ENCODE results near the gene LCOR.

Gene LCOR

DNA sequence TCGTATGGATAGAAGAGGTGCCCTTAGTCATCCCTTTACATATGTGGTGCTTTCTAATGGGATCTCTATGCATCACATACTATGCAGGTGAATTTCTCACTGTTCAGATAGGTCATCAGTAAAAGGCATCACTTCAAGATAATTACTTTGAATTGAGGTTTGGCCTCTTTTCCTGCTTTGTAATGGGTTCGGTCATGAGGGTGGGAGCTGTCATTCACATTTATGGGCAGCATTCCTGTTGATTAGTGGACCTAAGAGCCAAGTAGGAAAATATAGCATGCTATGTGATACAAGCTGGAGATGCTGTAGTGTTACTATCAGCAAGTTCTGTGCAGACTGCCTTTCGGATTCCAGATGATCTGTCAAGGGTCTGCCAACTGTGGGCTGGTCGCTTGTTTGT lies 156.3 kb downstream of the LCOR start:
- DNase-seq: no peak

DNA sequence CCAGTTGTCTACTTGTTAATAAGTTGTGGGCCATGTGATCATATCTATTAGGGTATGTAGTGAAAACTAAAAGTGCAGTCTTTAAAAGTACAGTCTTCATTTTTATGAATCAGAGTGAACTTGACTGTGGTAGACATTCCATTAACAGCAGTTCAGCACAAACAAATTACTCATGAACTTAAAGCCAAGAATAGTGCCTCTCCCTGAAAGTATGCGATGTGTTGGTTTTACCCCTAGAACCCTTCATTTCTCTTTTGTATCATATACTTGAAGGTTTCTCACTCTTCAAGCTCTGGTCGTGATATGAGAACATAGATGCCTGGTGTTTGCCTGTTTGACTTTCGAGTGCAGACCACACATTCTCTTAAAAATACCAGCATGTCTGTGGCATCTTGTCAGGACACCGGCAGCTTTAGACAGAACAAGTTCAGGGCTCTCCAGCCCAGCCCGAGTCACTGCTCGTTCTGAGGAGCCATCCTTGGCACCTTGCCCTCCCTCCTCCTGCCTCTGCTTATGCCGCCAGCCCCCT lies 159.3 kb downstream of the LCOR start:
- no peak for DNase-seq

DNA sequence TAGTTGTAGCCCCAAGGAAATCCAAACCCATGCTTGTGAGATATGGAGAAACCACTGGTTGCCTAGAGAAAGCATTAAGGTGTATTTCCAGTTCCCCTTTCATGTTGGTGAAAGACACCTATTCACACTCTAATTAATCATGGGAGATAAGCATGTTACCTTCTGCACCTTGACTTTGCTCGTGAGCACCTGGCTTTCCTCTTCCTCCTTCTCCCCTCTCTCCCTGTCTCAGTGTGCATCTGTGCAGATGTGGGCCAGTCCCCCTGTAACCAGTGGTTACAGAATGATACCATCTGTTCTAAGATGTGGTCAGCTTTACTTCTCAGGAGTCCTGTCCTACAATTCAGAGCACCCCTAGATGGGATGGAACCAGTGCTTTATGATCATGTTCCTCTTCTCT lies 160.6 kb downstream of the LCOR start:
- no peak for DNase-seq

DNA sequence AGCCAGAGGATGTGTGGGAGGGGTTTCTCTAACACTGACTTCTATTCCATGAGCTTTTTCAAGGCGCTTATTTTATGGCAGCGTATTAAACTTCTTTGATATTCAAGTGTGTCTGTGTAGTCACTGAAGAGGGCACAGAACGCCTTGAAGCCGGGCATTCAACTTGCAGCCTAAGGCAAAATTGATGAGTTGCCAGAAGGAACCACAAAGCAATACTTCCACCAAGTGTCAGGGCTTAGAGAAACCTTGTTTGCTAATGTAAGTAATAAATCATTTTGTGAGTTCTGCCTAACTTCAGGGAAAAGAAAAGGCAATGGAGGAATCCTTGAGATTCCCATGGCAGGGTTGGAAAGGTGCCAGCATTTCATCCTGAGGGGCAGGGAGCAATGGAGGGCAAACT lies 163.8 kb downstream of the LCOR start:
- no peak for DNase-seq

DNA sequence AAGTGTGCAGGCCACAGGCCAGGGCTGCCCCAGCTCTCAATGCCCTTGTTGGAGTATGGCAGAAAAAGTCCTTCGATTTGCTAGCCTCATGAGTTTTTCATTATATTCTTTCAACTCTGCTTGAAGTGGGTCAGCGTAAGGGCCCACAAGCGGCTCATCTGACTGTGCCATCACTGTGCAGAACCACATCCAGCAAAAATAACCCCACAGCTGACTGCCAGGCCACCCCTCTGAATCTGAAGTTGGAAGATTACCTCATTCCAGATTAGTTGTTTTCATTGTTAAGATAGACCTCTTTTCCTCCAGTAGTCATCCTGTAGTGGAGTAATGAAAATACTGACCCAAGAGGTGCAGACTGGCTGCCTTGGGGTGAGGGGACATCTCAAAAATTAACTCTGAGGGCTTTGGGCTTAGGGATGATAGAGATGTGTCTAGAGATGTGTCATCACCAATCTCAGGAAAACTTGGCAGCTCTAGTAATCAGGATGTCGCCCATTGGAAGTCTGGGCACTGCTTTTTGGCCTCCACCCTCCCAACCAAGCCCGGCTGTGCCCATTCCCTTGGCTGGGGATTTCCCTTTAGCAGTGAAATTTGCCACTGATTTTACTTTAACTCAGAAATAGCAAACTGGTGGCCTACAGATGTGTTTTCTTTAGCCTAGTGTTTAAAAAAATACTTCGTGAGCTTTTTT lies 164.3 kb downstream of the LCOR start:
- DNase-seq: no peak

DNA sequence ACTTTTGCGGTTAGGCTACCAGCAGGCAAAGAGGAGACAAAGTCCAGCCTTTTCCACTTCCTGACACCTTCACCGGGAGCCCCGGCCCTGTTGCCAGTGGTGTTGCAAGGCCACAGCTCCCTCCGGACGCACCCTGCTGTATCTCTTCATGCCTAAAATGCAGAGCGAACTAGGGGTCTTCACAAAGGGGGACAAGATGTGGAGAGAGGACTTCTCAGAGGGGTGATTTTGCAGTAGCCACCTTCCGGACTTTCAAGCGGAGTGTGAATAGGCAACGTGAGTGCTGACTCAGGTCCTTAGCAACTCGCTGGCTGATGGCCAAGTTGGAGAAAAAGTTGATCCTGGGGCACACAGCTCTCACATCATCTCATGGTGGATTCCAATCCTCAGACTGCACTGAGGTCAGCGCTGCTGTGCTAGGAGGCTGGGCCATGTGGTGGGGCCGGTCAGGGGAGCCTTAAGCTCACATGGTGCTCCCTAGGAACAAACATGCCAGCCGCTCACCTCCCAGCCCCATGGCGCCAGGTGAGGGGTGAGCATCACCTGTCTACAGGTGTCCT lies 166.3 kb downstream of the LCOR start:
- no peak for DNase-seq

DNA sequence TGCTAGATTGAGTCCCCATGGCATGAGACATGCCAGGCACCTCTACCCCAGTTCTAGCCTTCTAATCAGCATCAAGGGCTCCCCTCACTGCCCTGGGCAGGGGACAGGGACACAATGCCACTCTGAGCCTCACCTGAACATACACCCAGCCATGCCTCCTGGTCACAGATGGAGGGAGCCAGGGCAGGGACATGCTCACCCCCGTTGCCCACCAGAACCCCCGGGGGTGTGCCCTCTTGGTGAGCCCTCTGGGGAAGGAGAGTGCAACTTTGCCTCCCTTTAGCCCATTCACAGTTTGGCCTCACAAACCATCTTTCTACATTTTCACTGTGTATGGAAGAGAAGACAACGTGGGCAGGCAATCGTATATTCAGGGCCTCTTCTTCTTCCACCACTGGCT lies 167.2 kb downstream of the LCOR start:
- no peak for DNase-seq

DNA sequence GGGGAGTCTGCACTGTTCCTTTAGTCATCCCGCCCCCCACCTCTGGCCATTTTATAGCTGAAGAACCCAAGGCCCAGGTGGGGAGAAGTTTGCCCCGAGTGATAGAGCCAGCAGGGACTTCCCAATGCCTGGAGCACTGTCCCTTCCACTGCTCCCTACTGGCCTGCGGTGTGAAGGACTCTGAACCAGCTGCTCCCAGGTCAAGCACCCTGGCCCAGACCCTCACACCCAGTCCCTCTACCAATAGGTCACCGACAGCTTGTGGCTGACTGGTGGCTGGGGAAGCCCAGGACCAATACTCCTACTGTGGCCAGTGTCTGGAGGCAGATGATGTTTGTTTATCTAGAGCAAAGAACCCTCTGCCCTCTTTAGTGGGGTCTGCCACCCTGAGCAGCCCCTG lies 167.9 kb downstream of the LCOR start:
- no peak for DNase-seq

DNA sequence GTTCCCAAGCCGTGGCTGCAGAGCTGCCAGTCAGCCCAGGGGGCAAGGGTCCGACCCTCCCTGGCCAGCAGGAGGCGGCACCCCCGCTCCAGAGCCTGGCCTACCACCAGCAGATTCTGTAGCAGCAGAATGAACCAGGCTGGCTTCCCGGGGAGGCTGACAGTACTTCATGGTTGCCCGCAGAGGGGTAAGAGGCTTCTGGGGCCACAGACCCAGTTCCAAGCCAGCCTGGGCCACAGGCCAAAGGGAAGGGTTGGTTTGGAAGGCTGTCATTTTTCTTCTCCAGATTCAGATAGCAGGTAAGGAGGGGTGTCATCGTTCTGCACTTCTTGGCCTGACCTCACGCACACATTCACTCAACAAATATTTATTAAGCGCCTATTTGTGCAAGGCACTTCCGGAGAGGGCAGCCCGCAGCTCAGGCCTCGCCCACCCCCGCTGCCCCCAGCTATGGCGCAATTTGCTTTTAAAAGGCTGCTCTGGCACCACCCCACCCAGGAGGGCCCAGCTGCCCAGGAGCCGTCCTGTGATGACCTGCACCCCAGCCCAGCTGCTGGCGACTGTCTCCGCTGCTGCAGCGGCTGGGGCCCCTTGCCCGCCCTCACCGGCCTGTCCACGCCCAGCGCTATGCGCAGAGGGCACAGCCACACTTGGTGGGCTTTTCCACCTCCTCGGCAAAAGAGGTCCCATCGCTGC lies 168.5 kb downstream of the LCOR start:
- no peak for DNase-seq

DNA sequence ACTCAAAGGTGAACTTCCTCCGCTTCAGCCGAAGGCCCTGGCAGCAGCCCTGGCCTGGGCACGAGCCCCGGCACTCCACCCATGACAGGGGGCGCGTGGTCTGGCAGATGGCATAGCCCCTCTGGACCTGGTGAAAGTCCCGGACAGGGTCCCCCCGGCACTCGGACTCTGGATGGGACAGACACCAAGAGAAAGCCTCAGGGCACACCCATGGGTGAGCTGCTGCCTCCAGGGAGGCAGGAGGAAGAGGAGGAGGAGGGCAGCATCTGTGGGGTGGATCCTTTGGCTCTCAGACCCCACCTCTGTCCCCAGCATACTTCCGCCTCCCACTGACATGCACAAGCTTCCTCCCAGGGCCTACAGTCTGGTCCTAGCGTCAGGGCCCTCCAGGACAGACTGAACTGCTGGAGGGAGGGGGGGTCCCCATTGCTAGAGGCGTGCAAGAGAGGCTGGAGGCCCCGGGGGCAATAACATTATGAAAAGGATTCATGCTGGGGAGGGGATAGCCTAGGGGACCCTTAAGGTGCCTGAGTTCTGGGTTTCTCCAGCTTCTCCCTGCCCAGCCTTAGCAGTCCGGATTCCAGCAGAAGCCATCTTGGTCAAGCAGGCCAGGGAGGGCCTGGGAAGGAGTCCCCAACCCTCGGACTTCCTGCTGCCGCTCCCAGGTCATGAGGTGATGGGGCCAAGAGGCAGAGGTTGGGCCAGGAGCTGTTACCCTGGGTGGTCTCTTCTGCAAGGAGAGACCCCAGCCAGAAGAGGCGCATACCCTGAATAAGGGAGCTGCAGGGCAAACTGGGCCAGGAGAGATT lies 169.3 kb downstream of the LCOR start:
- no peak for DNase-seq

DNA sequence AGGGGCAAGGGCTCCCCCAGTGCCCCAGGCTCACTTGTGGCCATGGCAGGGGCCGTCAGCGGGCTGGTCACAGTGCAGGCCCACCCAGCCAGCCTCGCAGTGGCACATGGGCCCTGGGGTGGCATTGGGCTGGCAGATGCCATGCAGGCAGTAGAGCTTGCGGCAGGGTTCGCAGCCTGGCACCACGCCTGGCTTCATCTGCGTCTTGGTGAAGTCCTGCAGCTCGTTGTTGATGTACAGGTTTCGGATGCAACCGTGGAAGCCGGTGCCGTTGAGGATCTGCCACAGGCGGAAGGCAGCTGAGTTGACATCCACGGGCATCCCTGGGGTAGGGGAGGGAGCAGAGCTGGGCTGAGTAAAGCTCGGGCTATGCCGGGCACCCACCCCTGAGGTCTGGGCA lies 170.6 kb downstream of the LCOR start:
- DNase-seq: no peak

DNA sequence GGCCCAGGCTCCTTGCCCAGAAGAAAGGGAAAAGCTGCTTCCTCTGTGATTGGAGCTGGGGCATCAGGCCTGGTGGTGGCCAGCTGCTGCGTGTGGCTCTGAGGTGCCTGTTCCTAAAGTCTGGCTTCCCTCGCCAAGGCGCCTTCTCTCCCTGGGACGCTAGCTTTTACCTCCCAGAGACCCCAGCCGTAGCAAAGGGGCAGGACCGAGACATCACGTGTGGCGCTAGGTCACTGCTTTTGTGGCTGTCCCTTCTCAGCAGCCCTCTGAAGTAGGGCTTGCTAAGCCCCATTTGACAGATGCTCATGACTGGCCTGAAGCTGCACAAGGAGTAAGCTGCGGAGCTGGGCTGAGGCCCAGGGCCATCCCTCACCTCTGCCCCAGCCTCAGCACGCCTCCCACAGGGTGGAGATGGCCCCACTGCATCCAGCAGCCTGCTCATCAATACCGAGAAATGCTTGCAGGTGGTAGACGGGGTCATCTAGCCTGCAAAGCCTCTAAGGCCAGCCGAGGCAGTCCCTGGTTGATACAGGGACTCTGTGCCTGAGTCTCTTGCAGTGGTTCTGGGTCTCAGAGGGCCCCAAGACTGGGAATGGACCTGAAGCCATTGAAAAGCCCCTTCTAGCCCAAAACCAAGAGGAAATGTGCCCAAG lies 171.2 kb downstream of the LCOR start:
- DNase-seq: no peak

DNA sequence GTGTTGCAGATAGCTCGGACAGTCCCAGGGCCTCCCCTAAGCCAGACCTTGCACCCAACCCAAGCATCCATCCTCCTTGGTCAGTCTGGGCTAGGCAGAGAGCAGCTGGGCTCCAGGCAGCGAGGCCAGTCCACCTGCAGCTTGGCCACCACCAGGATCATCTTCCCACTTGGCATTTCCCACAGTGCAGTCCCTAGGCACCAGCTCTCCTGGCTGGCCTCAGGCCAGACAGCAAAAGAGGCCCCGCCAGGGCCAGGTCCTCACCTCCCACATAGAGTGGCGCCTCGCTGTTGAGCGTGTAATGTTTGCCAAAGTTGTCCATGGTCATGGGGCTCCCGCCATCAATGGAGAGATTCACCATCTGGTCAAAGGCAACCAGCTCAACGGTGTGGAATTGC lies 171.7 kb downstream of the LCOR start:
- DNase-seq: no peak

DNA sequence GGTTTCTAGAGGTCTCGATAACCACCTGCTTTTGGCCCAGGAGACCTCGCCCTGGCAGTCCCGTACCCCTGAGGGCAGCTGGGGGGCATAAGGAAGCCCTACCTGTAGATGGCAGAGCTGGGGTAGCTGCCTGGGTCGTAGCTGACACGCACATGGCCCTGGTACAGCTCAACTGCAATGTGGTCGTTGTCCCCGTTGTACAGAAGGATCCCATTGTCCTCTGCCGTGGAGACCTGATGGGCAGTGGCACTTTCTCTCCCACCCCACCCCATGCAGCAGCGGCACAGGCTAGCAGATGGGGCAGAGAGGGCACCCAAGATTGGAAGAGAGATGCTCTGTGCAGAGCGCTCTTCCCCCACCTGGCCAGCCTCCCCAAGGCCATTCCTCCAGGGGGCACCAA lies 172.5 kb downstream of the LCOR start:
- DNase-seq: no peak

DNA sequence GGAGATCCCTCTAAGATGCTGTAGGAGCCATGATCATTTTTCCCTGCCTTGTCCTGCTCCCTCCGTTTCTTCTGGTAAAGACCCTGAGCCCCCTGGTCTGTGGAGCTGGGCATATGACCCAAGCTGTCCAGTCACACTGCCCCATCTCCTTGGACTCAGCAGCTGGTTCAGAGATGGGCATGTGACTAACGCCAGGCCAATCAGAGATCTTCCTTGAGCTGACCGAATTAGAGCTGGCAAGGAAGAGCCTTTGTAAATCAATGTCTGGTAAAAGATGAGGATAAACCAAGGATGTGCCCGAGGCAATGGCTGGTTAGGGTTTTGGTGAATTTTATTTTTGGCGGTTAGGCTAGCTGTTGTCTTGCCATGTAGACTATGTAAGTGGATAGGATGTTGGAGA lies 173.3 kb downstream of the LCOR start:
- no peak for DNase-seq

DNA sequence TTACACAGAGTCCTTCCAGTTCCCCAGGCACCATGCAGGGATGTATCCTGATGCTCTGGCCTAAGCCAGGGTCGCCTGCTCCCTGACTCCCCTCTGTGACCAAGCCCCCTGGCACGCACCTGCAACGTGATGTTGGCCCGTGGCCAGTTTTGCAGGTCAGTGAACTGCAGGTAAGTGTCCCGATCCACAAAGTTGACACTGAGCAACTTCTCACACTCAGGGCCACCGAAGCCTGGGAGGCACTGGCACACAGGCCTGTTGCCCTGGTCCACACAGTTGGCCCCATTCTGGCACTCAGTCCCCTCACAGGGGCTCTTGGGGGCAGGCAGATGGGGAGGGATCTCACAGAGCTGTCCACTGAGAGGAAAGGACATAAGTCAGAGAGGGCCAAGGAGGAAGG lies 174.3 kb downstream of the LCOR start:
- DNase-seq: no peak

DNA sequence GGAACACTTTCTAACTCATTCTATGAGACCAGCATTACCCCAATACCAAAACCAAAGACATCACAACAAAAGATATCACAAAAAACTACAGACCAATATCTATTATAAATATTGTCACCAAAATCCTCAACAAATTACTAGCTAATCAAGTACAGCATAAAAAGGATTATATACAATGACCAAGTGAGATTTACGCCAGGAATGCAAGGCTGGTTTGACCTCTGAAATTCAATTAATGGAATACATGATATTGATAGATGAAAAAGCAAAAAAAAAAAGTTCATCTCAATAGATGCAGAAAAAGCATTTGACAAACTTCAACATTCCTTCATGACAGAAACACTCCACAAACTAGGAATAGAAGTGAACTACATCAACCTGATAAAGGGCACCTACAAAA lies 175.3 kb downstream of the LCOR start:
- no peak for DNase-seq

DNA sequence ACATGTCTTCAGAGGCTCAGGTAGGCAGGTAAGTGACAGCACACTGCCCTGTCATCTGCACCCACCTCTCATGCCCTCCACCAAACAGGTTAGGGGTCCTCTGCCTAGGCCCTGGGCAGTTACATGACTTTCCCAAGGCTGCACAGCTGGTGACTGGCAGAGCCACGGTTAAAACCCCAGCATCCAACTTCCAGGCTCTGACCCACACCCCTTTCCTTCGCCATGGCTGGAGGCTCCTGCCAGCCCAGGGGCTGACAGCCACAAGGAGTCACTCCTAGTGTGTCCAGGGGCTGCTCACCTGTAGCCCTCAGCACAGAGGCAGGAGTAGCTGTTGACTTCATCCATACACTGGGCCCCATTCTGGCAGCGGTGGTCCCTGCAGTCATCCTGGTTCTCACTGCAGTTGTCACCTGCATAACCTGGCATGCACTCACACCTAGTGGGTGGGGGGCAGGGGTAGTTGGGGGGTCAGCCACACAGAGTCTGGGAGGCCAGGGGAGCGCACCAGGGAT lies 178.7 kb downstream of the LCOR start:
- no peak for DNase-seq

DNA sequence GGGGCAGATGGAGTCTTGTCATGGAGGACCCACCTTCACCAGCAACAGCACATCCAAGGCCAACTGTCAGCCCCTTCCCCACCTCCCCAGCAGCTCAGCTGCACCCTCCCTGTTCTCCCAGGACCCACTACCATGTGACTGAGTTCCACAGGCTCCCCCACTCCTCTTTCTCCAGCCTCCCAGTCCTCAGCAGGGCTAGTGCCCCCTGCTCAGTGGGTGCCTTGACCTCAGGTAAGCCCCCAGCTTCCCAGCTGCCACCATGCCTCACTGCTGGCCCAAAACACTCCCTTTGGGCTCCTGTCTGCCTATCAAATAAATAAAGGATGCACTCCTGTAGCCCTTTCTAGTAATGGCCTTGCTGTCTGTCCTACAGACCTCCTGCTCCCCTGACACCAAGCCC lies 179.3 kb downstream of the LCOR start:
- no peak for DNase-seq

DNA sequence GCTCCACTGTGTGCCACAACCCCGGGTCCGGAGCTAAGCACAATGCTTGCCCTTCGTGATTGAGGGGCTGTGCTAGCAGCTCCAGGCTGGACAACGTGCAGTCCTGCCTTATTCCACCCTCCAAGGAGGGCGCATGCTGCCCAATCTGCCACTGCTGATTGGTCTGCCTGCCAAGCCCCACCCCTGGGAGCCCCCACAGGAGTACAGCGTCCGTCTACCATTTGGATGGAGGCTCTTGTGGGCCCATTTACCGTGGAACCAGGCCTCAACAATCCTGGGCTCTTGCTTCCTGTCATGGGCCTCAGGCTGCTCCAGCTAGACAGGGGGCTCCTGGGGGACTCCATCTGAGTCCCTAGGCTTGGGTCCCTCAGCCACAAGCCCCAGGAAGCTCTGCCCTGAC lies 180.4 kb downstream of the LCOR start:
- no peak for DNase-seq

DNA sequence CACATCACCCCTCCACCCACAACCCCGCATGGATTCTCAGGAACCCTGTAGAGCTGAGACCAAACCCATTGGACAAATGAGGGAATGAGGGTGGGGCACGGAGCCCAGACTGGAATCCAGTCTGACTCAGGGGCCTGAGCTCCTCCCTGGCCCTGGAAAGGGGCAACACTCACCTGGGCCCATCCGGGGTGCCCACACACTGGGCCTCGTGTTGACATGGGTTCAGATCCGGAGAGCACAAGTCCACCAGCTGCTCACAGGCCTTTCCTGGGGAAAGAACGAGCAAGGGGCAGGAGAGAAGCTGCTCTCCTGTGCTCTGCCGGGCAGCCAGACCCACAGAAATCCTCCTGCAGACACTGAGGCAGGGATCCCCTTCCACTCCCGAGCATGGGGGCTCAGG lies 181.5 kb downstream of the LCOR start:
- no peak for DNase-seq

DNA sequence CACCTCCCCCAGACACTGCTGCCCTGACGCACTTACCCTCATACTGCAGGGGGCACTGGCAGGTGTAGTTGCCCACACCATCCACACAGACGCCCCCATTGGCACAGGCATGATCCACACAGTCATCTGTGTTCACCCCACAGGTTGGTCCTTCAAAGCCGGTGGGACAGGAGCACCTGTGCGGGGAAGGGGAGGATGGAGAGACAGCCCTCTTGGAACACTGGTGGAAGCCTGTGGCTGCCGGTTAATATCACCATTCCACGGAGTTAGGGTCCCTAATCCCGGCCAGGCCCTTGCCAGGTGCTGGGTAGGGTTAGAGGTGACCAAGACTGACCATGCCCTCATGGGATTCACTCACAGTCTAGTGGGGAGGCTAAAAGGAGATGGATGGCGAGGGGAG lies 181.9 kb downstream of the LCOR start:
- no peak for DNase-seq

DNA sequence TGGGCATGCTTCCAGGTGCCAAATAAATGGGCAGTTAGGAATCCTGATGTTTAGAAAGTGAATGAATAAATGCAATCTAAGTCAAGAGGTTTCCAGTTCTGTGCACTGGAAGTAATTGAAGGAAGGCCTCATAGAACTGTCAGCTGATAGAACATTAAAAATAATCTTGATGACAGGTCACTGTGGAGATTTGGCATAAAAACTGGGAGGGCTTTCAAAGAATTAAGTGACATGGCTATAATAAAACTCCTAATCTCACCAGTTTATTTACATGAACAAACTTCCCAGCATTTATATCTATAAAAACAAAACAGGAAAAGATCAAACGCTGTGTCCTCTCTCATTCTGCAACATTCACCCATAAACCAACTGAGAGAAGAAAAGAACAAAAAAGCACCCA lies 183.1 kb downstream of the LCOR start:
- no peak for DNase-seq
